Liver (tissue), 9 donors: ENCODE data around the gene OR52A1. TPM values are rescaled to one million over a fixed set of nuclear protein-coding genes. Genes with fewer than 3 reads are reported as not detected.

Source experiments
- DNase-seq: peaks from one replicate; pipeline ENCODE4 v3.0.0-alpha.2; 2017; ENCODE audit warnings: low spot score
- H3K27ac ChIP-seq, 2 donors: one replicate each; pipeline ENCODE4 v1.7.0; 2013; ENCODE audit warnings: inconsistent platforms in 2 of 2, low read length in 2 of 2, control low read depth in 1 of 2, low read depth in 1 of 2, mild to moderate bottlenecking in 1 of 2
- H3K27me3 ChIP-seq, 4 donors: one replicate each; pipeline versions ENCODE4 v1.6.1 to v1.7.0; 2013; ENCODE audit warnings: low read length in 3 of 4, inconsistent platforms in 1 of 4, mild to moderate bottlenecking in 1 of 4, moderate library complexity in 1 of 4; ENCODE audit not compliant: control insufficient read depth in 4 of 4, insufficient read depth in 4 of 4
- H3K36me3 ChIP-seq, 4 donors: one replicate each; pipeline versions ENCODE4 v1.6.1 to v1.7.0; 2013; ENCODE audit warnings: low read length in 3 of 4, mild to moderate bottlenecking in 3 of 4, low read depth in 1 of 4, moderate library complexity in 1 of 4; ENCODE audit not compliant: control insufficient read depth in 4 of 4, insufficient read depth in 3 of 4
- H3K4me1 ChIP-seq, 4 donors: one replicate each; pipeline versions ENCODE4 v1.6.1 to v1.7.0; 2013; ENCODE audit warnings: low read length in 3 of 4, mild to moderate bottlenecking in 3 of 4, moderate library complexity in 1 of 4; ENCODE audit not compliant: control insufficient read depth in 4 of 4, insufficient read depth in 4 of 4
- H3K4me3 ChIP-seq, 3 donors: one replicate each; pipeline versions ENCODE4 v1.6.1 to v1.7.0; 2013; ENCODE audit warnings: low read length in 3 of 3, control low read depth in 1 of 3, low read depth in 1 of 3, mild to moderate bottlenecking in 1 of 3
- H3K9ac ChIP-seq, 2 donors: one replicate each; pipeline ENCODE4 v1.7.0; 2013; ENCODE audit warnings: low read length in 2 of 2, mild to moderate bottlenecking in 2 of 2, moderate library complexity in 2 of 2, control low read depth in 1 of 2, low read depth in 1 of 2
- H3K9me3 ChIP-seq, 4 donors: one replicate each; pipeline versions ENCODE4 v1.6.1 to v1.7.0; 2013; ENCODE audit warnings: low read length in 3 of 4; ENCODE audit not compliant: control insufficient read depth in 4 of 4
- ATF3 ChIP-seq: IDR thresholded peaks from 2 replicates; pipeline ENCODE4 v1.6.1; 2016; ENCODE audit warnings: antibody characterized with exemption
- CTCF ChIP-seq: fragments of 150-350 bp; IDR thresholded peaks from 2 replicates; pipeline ENCODE4 v1.5.1; 2017; ENCODE audit warnings: improper control_type of control experiment, low read depth, low read length; ENCODE audit not compliant: missing input control
- EGR1 ChIP-seq, 2 donors: IDR thresholded peaks; 2 replicates each; pipeline ENCODE4 v1.6.1; 2016 to 2018; ENCODE audit warnings: antibody characterized with exemption in 2 of 2, low read depth in 2 of 2
- FOXA1 ChIP-seq: IDR thresholded peaks from 2 replicates; pipeline ENCODE4 v1.6.1; 2016; ENCODE audit warnings: antibody characterized with exemption
- FOXA2 ChIP-seq: IDR thresholded peaks from 2 replicates; pipeline ENCODE4 v1.6.1; 2016; ENCODE audit warnings: antibody characterized with exemption
- GABPA ChIP-seq, 2 donors: IDR thresholded peaks in 1 of 2; conservative IDR thresholded peaks in 1 of 2; 2 replicates each; pipeline ENCODE4 v1.6.1; 2016; ENCODE audit warnings: antibody characterized with exemption in 2 of 2, mild to moderate bottlenecking in 1 of 2, moderate library complexity in 1 of 2
- HNF4A ChIP-seq, 2 donors: conservative IDR thresholded peaks; 2 replicates each; pipeline ENCODE4 v1.6.1; 2016; ENCODE audit warnings: antibody characterized with exemption in 2 of 2, mild to moderate bottlenecking in 2 of 2
- HNF4G ChIP-seq: IDR thresholded peaks from 2 replicates; pipeline ENCODE4 v1.6.1; 2016; ENCODE audit warnings: antibody characterized with exemption
- JUND ChIP-seq, 2 donors: IDR thresholded peaks; 2 replicates each; pipeline ENCODE4 v1.6.1; 2016; ENCODE audit warnings: antibody characterized with exemption in 2 of 2
- MAX ChIP-seq: IDR thresholded peaks from 2 replicates; pipeline ENCODE4 v1.6.1; 2016; ENCODE audit warnings: antibody characterized with exemption
- NR2F2 ChIP-seq: IDR thresholded peaks from 2 replicates; pipeline ENCODE4 v1.6.1; 2016; ENCODE audit warnings: antibody characterized with exemption
- RAD21 ChIP-seq, 2 donors: IDR thresholded peaks; 2 replicates each; pipeline ENCODE4 v1.6.1; 2016; ENCODE audit warnings: antibody characterized with exemption in 2 of 2, mild to moderate bottlenecking in 2 of 2
- REST ChIP-seq: IDR thresholded peaks from 2 replicates; pipeline ENCODE4 v1.6.1; 2016; ENCODE audit warnings: antibody characterized with exemption, mild to moderate bottlenecking
- RXRA ChIP-seq, 2 donors: IDR thresholded peaks; 2 replicates each; pipeline ENCODE4 v1.6.1; 2017 to 2018; ENCODE audit warnings: antibody characterized with exemption in 2 of 2, mild to moderate bottlenecking in 1 of 2
- SP1 ChIP-seq: IDR thresholded peaks from 2 replicates; pipeline ENCODE4 v1.6.1; 2018; ENCODE audit warnings: antibody characterized with exemption, mild to moderate bottlenecking
- TAF1 ChIP-seq: conservative IDR thresholded peaks from 2 replicates; pipeline ENCODE4 v1.6.1; 2016; ENCODE audit warnings: antibody characterized with exemption, mild to moderate bottlenecking
- YY1 ChIP-seq: IDR thresholded peaks from 2 replicates; pipeline ENCODE4 v1.6.1; 2016; ENCODE audit warnings: antibody characterized with exemption, mild to moderate bottlenecking
- ZBTB33 ChIP-seq: IDR thresholded peaks from 2 replicates; pipeline ENCODE4 v1.6.1; 2016; ENCODE audit warnings: antibody characterized with exemption
- WGBS: extraction: QIAGEN DNeasy Blood & Tissue Kit; methylation state at CpG from one replicate; pipeline ENCODE4 v1.1.7; 2013; 5-methylcytosine and 5-hydroxymethylcytosine counted together
- polyA plus RNA-seq, 2 donors: library from polyadenylated mRNA; stranded (reverse) in 1 of 2; unstranded in 1 of 2; fragments of 200-250 nt in 1 of 2; fragments of >200 nt in 1 of 2; fragmentation: Nextera tagmentation in 1 of 2; extraction: Ambion mirVana in 1 of 2; gene quantifications; one replicate each; pipeline versions ENCODE4 v1.2.1 to v1.2.3, GENCODE V29; 2013 to 2015
- total RNA-seq, 2 donors: library from RNA; depleted of rRNA; stranded (reverse); fragments of >200 nt; gene quantifications; one replicate each; pipeline ENCODE4 v1.2.3, GENCODE V29; 2014
- donor health status: healthy.
- donor health status: healthy.
- donor health status: healthy.
- donor health status: healthy.
- donor health status: healthy.

Gene OR52A1
- total and polyA plus RNA-seq, 4 donors, result not detected

- Histone ChIP-seq H3K9ac (no peak overlapping the region), H3K27ac (no peak overlapping the region), H3K27me3 (peaks cover 0 to 15% (median under 1%) of the 10 kb centered on the region in 4 donors), H3K4me3 (no peak overlapping the region), H3K4me1 (no peaks in the 10 kb centered on the region), H3K36me3 (no peaks in the 10 kb centered on the region), H3K9me3 (no peaks in the 10 kb centered on the region)
- WGBS, result 49% methylated on average over 3 of the region's 3 CpGs
- no peak for DNase-seq
- TF ChIP-seq HNF4G (no peak), MAX (no peak), RXRA (IDR thresholded peaks at IDR 0.05) (no peak), YY1 (no peak), REST (no peak), FOXA2 (no peak), SP1 (no peak), JUND (IDR thresholded peaks at IDR 0.05) (no peak), EGR1 (IDR thresholded peaks at IDR 0.05; ENCODE audit: low read depth in 2 of 2) (no peak), ATF3 (no peak), RAD21 (IDR thresholded peaks at IDR 0.05) (no peak), TAF1 (no peak), ZBTB33 (no peak), FOXA1 (no peak)
Observed at GRCh38 chr11:5107285-5107684, 47.3 kb downstream of the OR52A1 start.

GRCh38 chr11:5103066-5103465 is 51.5 kb downstream of the OR52A1 start:
- Histone ChIP-seq H3K4me3 (no peak overlapping the region), H3K27me3 (peaks cover 0 to 14% (median 2%) of the 10 kb centered on the region in 4 donors), H3K27ac (no peak overlapping the region), H3K36me3 (no peaks in the 10 kb centered on the region), H3K9ac (no peak overlapping the region), H3K4me1 (no peaks in the 10 kb centered on the region), H3K9me3 (no peaks in the 10 kb centered on the region)
- DNase-seq, result no peak
- TF ChIP-seq GABPA (IDR thresholded peaks at IDR 0.05 in 1 of 2, conservative IDR thresholded peaks at IDR 0.05 in 1 of 2) (no peak), SP1 (no peak), REST (no peak), FOXA1 (no peak), NR2F2 (no peak), ZBTB33 (no peak), HNF4G (no peak), JUND (IDR thresholded peaks at IDR 0.05) (no peak), MAX (no peak), FOXA2 (no peak), HNF4A (conservative IDR thresholded peaks at IDR 0.05) (no peak), TAF1 (no peak), RAD21 (IDR thresholded peaks at IDR 0.05) (no peak), RXRA (IDR thresholded peaks at IDR 0.05) (no peak), CTCF (no peak), EGR1 (IDR thresholded peaks at IDR 0.05; ENCODE audit: low read depth in 2 of 2) (no peak), YY1 (no peak)
